HG02763 (cell line): ENCODE data around the gene PARP9.
A peak's percentile ranks its signal among the peaks of the same experiment; 100 is the strongest.
"Not testable (repeated sequence)": the region's sequence is repeated elsewhere in the genome, so short reads cannot be mapped to it uniquely, and the experiment has no call there.

Source experiments
- ATAC-seq: cut with Tn5 transposase; IDR thresholded peaks from one replicate; pipeline ENCODE4 v1.9.1; 2021; ENCODE audit warnings: mild to moderate bottlenecking, moderate library complexity; ENCODE audit not compliant: unreplicated experiment

PARP9 gene

GRCh38 chr3:122576174-122576940 lies 12.3 kb upstream of the PARP9 start:
- peak; percentile 79 for ATAC-seq

DNA sequence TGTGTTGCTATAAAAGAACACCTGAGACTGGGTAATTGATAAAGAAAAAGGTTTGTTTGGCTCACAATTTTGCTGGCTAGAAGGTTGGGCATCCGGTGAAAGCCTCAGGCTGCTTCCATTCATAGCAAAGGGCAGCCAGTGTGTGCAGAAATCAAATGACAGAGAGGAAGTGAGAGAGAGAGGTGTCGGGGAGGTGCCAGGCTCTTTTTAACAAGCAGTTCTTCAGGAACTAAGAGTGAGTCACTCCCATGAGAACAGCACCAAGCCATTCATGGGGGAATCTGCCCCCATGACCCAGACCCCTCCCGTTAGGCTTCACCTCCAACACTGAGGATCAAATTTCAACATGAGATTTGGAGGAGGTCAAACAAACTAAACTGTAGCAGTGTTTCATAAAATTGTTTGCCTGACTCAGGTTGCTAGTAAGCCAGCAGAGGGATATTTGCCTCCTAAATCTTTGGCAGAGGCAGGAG lies 8.9 kb upstream of the PARP9 start:
- no peak for ATAC-seq

- no peak for ATAC-seq
These were observed 4.7 kb upstream of the PARP9 start for GRCh38 chr3:122568755-122569154.

DNA sequence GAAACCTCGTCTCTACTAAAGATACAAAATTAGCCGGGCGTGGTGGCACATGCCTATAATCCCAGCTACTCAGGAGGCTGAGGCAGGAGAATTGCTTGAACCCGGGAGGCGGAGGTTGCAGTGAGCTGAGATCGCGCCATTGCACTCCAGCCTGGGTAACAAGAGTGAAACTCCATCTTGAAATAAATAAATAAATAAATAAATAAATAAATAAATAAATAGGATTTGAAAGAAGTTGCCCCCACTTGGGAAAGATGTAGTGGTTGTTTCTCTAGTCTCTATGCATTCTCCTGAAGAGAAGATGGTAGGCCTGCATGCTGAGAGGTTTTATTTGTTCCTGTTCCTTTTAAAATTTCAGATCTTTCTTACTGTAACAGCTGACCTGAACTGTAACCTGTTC lies 4.0 kb upstream of the PARP9 start:
- not testable (repeated sequence) for ATAC-seq

GRCh38 chr3:122563717-122564025 lies 429 bp downstream of the PARP9 start:
- no peak for ATAC-seq

- no peak for ATAC-seq
These were observed 980 bp downstream of the PARP9 start for GRCh38 chr3:122562923-122563716.

GRCh38 chr3:122560680-122561079 lies 3.4 kb downstream of the PARP9 start:
- no peak for ATAC-seq

DNA sequence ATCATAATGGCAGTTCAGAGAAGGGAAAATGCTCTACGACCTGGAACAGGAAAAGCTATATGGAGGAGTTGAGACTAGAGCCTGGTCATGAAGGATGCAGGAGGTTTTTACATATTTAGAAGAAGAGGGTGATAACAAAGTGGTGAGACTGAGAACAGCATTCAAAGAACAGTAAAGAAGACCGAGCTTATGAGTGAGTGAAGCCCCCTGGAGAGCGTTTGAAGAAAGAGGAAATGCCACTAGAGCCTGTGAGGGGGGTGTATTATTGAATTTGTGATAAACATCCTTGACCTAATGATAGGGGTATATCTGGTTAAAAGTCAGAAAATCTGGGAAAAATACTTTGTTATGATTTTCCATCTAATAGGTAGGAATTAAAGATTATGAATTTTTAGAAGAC lies 4.2 kb downstream of the PARP9 start:
- ATAC-seq: no peak

DNA sequence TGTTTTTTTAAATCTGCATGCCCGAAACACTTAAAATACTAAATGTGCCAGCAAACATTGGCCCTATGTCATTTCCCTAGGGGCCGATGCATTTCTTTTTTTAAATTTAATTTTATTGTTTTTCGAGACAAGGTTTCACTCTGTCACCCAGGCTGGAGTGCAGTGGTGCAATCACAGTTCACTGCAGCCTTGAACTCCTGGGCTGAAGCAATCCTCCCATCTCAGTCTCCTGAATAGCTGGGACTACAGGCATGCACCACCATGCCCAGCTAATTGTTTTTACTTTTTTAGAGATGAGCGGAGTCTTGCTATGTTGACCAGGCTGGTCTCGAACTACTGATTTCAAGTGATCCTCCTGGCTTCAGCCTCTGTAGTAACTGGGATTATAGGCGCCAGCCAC lies 5.5 kb downstream of the PARP9 start:
- ATAC-seq: no peak

DNA sequence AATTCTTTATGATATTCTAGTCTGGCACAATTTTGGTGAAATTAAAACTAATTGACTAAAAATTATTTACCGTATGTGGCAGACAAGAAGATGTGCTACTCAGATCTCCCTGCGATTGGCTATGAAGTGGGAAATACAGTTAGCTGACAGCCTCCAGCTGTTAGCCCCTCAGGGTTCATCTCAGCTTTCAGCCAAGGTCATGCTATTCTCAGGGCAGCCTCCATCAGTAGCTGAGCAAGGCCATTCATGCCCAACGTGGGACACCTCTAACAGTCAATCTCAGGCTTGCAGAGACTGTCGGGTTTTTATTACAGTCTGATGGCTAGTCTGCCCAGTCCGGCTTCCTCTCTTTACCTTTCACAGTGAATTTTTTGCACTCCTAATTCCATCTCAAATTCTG lies 6.7 kb downstream of the PARP9 start:
- no peak for ATAC-seq

GRCh38 chr3:122555275-122556071 lies 8.6 kb downstream of the PARP9 start:
- ATAC-seq: no peak

GRCh38 chr3:122553171-122553570 lies 10.9 kb downstream of the PARP9 start:
- ATAC-seq: no peak

GRCh38 chr3:122548619-122549018 lies 15.5 kb downstream of the PARP9 start:
- no peak for ATAC-seq

DNA sequence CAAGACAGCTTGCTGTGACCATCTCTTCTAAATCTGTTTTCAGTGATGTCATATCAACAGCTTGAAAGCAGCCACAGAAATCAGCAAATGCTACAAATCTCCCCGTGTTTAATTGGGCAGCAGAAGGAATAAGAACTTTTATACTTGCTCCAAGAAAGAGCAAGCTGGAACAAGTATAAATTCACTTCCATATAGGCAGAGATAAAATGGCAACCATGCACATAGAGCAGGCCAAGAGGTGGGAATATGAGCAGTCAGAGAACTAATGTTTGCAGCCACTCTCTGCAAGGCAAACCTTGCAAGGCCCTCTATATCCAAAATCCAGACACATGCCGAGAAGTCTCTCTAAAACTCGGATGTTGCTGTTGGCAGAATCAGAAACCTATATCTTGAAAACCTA lies 16.0 kb downstream of the PARP9 start:
- ATAC-seq: no peak

GRCh38 chr3:122546151-122546550 lies 17.9 kb downstream of the PARP9 start:
- ATAC-seq: no peak

DNA sequence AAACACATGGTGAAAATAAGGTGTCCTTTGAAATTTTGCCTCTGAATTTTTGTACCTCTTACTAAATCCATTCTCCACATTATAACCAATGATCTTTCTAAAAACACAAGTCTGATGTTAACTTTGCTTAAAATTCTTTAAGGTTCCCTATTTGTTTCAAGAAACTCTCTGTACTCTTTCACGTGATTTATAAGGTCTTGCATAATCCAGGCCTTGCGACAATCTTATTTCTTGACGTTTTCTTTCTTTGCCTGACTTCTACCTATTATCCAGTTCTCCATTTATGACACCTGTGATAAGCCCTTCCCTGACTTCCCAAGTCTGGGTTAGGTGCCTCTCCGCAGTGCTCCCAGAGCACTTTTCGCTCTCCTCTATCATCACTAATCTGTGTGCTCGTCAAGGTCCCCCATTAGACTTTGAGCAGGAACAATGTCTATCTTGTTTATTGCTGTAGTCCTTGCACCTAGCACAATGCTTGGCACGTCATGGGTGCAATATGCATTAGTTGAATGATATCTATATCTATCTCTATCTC lies 25.1 kb downstream of the PARP9 start:
- ATAC-seq: no peak

DNA sequence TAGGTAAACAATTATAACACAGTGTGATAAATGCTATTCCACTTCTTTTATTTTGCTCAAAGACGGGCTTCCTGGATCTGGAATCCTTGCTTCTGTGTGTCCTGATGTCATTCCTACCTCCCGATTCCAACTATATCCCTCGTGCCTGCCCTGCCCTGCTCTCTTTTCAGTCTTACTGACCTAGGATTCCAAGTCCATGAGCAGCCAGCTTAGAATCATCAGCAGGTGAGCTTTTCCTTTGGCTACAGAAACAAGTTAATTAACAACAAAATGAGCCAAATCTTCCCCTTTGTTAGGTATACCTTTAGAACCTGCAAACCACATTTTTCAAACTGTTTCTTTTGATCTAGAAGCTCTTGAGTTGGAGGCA lies 27.5 kb downstream of the PARP9 start:
- no peak for ATAC-seq

- ATAC-seq: no peak
These were observed 28.0 kb downstream of the PARP9 start for GRCh38 chr3:122535964-122536631.

GRCh38 chr3:122533931-122534334 lies 30.2 kb downstream of the PARP9 start:
- ATAC-seq: peak; percentile 93

DNA sequence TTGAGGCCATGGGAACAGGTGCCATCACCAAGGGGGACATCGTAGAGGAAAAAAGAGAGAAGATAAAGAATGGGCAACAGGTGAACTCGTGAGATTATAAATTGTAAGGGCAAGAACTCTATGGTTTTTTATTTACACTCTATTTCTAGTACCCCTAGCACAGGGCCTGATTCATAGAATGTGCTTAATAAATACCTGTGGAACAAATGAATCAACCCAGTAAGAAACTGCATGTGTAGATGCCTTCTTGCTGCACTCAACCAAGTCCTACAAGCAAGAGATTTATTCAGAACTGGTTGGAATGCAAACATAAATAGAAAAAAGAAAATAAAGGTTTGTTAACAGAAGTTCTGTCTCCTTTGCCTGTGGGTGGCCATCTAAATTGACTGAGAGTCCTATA lies 30.6 kb downstream of the PARP9 start:
- no peak for ATAC-seq

DNA sequence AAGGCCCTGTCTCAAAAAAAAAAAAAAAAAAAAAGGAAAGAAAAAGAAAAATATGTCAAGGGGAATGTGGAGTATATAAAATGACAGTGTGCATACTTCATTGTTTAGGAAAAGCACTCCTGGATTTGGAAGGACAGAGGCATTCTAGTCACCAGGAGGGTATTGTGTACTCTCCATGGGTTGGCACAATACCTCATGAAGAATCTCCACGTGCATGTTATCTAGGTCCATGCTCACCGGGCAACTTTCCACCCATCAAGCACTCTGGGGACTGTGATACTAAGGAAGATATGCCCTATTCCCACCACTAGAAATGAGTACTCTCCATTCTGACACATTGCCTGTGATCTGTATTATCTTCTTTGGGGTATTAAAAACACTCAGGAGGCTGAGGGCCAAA lies 33.9 kb downstream of the PARP9 start:
- no peak for ATAC-seq
